Ramos (cell line): ENCODE measurements around the gene SNAPC2.

Source experiments
- in situ Hi-C: fragments of 300-500 bp; cut with MboI; formaldehyde crosslinking; loops from one replicate; pipeline ENCODE4 v1.14.3; 2022; ENCODE audit warnings: low sequenced_read_pairs; ENCODE audit not compliant: unreplicated experiment

The SNAPC2 gene, protein sequence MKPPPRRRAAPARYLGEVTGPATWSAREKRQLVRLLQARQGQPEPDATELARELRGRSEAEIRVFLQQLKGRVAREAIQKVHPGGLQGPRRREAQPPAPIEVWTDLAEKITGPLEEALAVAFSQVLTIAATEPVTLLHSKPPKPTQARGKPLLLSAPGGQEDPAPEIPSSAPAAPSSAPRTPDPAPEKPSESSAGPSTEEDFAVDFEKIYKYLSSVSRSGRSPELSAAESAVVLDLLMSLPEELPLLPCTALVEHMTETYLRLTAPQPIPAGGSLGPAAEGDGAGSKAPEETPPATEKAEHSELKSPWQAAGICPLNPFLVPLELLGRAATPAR

DNA sequence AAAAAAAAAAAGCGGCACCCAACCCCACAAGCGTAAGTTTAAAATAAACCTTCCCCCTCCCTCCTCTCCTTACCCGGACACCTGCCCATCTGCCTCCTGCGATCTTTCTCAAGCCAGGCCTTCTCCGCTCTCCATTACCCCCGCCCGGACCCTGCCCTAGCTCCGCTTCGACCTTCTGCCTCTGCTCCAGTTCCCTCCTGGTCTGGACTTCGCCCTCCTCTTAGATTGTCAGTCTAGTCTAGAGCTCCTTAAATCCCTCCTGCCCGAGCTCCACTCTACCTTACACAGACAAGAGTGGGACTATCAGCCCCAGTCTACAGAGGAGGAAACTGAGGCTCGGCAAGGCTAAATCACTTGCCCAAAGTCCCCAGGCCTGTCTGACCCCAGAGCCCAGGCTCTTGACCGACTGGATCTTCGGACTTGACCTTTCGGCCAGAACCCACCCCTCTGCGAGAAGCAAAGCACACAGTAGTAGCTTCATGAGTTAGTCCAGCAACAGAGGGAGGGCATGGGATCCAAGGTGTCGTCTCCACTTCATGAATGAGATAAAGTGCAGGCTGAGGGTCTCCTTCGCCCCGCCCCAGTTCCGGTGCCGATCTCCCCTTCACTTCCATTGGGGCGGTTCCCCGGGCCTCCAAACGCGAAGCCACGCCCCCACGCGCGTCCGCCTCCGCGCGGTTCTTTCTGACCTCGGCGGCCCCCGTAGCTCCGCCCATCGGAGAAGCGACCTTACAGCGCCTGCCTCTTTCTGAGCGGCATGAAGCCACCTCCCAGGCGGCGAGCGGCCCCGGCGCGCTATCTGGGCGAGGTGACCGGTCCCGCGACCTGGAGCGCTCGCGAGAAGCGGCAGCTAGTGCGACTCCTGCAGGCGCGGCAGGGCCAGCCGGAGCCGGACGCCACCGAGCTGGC is at the start of gene SNAPC2:
TSS of gene SNAPC2 (plus strand) at position 729 of the 909 bp plus-strand sequence. CDS start at position 758, 29 bp downstream.
- in situ Hi-C loops: loop anchor here (5.0 kb wide), 1 partner anchor 68 kb away; no protein-coding TSS in a partner anchor

DNA sequence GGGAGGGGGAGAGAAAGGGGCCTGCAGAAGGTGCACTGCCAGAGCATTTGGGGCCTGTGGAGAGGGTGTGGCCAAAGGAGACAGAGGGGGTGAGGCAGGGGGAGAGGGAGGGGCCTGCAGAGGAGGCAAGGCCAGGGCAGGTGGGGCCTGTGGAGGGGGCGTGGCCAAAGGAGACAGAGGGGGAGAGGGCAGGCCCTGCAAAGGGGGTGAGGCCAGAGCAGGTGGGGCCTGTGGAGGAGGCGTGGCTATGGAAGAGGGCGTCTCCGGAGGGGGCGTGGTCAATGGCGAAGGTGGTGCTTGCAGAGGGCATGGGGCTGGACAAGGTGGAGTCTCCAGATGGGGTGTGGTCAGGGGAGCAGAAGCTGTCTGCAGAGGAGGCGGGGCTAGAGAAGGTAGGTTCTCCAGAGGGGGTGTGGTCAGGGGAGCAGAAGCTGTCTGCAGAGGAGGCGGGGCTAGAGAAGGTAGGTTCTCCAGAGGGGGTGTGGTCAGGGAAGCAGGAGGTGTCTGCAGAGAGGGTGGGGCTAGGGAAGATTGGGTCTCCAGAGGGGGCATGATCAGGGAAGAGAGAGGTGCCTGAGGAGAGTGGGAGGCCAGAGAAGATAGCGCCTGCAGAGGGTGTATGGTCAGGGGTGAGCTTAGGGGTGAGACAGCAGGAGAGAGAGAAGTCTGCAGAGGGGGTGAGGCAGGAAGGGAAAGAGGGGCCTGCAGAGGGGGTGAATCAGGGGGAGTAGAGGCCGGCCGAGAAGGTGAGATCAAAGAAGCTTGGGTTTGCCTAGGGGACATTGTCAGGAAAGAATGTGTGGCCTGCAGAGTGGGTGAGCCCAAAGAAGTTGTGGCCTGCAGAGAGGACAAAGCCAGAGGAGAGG is 49.3 kb upstream of the SNAPC2 start:
- in situ Hi-C loops: no loop called here

DNA sequence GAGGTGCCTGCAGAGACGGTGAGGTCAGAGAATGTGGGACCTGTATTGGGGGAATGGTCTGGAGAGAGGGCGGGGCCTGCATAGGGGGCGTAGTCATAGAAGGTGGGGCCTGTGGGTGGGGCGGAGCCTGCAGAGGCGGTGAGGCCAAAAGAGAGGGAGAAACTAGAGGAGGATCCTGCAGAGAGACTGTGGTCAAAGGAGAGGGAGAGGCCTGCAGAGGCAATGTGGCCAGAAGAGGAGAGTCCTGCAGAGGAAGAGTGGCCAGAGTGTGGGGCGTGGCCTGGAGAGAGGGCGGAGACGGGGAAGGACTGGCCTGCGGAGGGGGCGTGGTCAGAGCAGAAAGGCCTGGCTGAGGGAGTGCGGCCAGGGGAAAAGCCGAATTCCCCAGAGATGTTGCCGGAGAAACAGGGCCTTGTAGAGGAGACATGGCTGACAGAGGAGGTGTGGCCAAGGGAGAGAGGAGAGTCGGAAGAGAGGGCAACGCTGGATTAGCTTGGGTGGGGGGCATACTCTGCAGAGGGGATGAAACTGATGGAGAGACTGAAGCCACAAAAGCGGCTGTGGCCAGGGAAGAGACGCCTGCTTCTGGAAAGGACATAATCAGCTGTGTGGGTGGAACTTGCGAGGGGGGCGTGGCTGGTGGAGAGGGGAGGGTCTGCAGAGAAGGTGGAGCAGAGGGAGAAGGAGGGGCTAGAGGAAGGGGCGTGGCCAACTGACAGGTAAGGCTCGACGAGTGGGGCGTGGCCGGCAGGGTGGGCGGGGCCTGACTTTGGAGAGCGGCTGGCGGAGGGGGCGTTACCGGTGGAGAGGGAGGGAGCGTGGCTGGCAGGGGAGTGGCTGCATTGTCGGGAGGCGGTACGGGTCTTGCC is 48.5 kb upstream of the SNAPC2 start:
- in situ Hi-C loops: no loop called here

DNA sequence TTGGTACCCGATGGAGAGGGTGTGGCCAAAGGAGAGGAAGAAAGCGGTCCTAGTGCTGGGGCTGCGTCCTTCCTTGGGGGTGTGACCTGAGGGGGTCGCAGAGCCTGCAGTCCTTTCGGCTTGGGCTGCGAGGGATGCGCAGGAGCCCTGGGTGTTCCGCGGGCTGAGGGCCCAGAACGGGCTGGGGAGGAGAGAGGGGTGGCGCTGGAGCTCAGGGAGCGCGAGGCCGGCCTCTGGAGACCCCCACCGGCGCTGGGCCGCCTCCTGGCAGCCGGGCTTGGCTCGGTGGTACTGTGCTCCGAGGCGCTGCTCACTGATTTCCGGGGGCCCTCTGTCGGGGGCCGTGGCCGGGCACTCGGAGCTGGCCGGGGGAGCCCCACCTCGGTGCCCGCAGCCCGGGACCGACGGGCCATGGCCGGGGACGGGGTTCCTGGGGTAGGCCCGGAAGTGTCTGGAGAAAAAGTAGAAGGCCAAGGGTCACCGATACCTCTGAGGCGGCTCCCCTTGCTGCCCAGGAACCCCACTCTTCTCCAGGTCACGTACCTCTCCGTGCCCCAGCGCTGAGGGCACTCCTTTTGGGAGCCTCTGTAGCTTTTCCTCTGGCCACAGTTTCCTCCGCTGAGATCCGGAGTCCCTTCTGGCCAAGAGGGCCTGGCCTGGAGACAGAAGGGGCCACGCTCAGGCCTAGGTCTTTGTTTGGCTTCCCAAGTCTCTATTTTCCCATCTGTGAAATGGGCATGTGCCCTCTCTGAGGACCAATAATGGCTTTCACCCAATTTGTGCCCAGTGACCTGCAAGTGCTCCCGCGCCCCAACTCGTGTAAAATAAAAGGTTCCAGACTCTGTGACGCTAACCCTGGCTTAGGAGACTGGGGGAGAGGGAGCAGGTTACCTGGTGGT is 47.6 kb upstream of the SNAPC2 start:
- in situ Hi-C loops: no loop called here

DNA sequence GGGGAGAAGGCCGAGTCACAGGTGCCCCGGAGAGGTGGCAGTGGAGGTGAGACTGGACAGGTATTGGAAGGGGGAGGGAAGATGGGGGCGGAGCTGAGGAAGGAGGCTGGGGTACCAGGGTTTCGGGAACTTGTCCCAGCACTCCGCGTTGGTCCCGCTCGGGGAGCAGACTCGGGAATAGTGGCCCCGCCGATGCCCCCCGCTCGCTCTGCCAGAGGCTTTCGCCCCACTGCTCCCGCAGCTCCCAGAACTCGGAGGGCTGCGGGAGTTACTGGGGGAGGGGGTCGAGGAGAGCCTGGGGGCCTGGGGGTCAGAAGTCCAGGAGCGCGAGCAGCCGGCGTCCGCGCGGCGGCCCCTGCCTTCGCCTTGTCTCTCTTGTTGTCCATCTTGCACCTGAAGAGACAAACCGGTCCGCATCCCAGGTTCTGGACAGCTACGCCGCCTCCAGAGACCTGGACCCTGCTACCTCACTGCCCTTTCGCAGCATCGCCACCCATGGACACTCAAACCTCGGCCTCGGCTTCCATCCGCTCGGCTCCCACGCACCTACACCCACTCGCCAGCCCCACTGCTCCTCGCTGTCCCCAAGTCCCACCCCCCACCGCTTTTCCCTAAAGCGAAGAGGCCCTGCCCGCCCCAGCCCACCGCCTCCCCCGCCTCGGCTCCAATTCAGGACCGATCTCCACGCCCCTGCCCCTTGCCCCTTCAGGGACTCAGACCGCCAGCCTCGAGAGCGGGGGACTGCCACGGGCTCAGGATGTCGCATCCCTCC is 46.6 kb upstream of the SNAPC2 start:
- in situ Hi-C loops: no loop called here

DNA sequence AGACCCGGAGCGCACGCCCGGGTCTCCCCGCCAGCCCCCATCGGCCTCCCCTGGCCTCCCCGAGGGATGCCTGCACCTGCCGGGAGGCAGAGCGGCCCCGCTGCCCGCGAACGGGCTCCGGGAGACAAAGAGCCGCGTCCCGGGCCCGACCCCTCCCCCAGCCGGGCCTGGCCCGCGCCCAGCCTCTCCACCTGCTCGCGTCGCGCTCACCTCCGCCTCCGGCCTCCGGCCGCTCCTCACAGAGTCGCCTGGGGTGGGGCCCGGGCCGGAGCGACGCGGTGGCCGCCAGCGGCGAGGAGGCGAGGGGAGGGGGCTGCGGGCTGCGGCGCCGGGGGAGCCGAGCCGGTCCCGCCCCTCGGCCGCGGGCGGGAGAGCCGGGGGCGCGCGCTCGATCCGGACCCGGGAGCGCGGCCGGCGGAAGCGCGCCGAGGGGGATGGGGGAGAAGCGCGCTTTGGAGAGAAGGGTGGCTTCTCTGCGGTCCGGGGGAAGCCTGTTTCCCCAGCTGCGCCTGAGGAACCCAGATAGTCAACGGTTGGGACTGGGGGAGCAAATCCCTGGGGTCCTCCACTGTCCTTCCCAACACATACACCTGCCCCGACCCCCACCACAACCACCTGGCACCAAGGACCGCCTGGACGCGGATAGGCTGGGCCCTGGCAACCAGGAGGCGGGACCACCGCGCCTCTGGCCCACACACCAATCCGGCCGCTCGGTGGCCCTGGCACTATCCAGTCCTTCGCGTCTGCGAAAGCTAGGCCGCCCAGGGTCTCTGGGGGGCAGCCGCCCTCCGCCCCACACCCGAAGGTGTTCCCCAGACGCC is 45.9 kb upstream of the SNAPC2 start, which contains the start of gene PRR36:
TSS of gene PRR36 (minus strand) at position 315 of the 821 bp plus-strand sequence. CDS start 701 bp downstream, outside the sequence.
- in situ Hi-C loops: no loop called here

DNA sequence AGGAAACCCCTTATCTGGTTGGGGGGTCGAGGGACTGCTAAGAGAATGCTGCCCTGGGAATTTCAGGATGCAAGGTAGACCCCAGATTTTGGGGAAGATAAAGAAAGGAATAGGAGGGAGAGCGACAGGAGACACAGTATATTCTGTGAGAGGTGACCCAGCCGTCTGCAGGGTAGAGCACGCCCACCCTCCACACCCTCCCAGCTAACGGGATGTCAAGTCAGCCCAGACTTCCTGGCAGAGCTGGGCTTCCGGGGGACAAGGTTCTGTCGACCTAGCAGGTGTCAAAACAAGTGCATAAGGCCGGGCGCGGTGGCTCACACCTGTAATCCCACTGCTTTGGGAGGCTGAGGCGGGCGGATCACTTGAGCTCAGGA is 45.3 kb upstream of the SNAPC2 start:
- in situ Hi-C loops: no loop called here

DNA sequence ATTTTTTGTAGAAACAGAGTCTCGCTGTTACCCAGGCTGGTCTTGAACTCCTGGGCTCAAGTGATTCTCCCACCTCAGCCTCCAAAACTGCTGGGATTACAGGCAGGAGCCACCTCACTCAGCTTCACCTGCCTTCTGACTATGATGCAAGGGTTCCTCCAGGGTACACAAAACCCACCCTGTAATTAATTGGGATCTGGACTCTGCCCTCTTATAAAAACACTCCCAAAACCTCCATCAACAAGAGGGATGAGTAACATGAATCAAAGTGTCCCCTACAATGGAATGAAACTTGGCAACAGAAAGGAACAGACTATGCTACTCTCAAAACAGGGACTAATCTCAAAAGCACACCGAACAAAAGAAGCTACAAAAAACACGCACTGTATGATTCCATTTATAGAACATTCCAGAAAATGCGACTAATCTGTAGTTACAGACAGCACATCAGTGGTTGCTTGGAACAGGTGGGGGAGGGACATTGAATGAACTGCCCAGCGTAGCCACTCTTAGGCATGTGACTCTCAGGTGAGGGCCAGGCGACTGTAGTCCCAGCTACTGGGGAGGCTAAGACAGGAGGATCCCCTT is 42.8 kb upstream of the SNAPC2 start:
- in situ Hi-C loops: no loop called here

DNA sequence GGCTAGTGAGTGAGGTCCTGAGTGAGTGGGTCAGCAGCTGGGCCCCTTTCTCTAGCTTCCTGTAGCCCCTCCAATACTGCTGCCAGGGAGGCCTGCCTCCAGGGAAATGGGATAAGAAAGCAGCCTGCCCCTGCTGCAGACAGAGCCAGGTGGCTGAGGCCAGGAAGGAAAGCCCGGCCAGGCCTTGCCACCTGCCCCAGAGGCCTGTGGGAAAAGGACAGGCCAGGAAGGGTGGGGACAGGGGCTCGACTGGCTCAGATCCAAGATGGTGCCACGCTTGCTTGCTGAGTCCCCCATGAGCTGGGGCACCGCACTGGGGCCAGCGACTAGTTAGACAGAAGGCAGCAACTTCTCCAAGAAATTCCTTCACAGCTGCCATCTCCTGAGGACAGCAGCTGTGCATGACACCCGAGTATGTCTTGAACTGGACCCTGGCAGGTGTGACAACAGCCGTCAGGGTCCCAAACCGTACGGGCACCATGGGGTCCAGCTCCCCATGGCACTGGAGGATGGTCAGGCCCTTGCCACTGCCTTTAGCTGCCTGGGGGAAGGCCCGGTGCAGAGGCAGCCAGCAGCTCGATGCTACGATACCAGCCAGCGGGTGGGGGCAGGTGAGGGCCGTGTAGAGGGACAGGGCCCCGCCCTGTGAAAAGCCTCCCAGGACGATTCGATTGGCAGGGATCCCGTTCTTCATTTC is 40.9 kb upstream of the SNAPC2 start:
- in situ Hi-C loops: no loop called here

DNA sequence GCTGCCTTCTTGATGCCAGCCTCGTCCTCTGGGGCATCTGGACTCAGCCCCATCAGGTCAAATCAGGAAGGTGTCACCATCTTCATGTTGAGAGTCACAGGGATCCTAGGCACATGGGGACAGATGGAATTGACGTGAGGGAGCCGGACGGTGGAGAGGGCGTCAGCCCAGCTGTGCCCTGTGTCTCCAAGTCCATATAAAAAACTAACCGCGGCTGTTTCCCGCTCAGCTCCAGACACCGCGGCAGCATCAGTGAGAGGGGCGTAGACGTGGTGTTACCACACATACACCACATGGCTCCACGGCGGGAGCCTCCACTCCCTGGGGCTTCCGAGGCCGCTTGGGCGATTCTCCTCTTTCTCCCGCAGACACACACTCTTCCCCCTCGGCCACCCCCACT is 40.3 kb upstream of the SNAPC2 start:
- in situ Hi-C loops: no loop called here

DNA sequence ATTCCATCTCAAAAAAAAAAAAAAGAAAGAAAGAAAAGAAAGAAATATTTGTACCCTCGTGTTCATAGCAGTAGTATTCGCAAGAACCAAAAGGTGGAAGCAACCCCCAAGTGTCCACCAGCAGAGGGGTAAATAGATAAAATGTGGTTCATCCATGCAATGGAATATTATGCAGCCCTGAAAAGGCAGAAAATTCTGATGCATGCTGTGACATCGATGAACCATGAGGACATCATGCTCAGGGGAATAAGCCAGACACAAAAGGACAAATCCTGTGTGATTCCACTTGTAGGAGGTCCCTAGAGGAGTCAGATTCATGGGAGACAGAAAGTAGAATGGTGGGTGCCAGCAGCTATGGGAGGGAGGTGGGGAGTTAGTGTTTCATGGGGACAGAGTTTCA is 38.2 kb upstream of the SNAPC2 start:
- in situ Hi-C loops: no loop called here

DNA sequence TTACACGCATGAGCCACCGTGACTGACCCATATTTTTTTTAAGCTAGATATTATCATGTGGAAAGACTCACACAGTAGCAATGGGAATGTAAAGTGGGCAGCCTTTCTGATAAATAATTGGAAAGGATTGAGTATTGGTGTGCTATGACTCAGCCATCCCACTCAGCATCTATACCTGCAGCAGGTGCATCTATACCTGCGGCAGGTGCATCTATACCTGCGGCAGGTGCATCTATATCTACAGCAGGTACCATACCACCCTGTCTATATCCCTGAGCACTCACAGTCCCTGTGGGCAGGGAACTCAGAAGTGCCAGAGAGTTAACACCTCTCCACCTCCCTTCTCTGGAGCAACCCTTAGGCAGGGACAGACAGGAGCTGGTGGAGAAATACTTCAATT is 37.0 kb upstream of the SNAPC2 start:
- in situ Hi-C loops: no loop called here

DNA sequence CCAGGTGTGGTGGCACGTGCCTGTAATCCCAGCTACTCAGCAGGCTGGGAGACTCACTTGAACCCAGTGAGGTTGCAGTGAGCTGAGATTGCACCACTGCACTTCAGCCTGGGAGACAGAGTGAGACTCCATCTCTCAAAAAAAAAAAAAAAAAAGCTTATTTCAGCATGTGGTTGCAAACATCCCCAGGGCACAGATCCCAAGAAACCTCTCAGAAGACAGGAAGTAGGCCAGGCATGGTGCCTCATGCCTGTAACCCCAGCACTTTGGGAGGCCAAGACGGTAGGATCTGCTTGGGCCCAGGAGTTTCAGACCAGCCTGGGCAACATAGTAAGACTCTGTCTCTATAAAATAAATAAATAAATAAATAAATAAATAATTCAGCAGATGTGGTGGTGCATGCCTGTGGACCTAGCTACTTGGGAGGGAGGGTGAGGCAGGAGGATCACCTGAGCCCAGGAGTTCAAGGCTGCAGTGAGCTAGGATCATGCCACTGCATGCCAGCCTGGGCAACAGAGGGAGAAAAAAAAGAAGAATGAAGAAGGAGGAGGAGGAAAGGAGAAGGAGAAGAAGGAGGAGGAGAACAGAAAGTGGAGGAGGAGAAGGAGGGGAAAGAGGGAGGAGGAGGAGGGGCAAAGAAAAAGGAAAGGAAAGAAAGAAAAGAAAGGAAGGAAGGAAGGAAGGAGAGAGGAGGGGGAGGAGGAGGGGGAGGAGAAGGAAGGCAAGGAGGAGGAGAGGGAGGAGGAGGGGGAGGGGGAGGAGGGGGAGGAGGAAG is 36.2 kb upstream of the SNAPC2 start:
- in situ Hi-C loops: no loop called here

DNA sequence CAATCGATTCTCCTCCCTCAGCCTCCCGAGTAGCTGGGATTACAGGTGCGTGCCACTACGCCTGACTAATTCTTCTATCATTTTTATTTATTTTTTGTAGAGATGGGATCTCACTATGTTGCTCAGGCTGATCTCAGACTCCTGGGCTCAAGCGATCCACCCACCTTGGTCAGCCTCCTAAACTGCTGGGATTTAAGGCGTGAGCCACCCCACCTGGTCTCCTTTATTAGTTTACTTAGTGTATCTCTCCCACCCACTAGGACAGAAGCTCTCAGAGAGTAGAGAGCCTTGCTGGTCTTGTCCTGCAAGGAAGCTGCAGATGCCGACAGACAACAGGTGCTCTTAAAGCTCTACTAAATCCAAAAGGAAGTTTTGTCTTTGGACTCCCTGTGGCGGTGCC is 34.3 kb upstream of the SNAPC2 start:
- in situ Hi-C loops: no loop called here
